Measurements from ENCODE around the gene CERT1.

The CERT1 gene

GRCh38 chr5:75524591-75524990, 13.2 kb upstream of the CERT1 start:
- no peaks in the 10 kb centered on the region for H3K27me3 ChIP-seq (ENCODE audit: insufficient read depth, low read length, poor library complexity)
- peaks cover 18% of the 10 kb centered on the region for H3K9me3 ChIP-seq (ENCODE audit: insufficient read depth, low read length, severe bottlenecking)
- H3K79me2 ChIP-seq (ENCODE audit: insufficient read depth, low read length), result peaks cover 96% of the 10 kb centered on the region
- TF ChIP-seq EZH2 (IDR thresholded peaks at IDR 0.05; ENCODE audit: borderline replicate concordance, low read depth, low read length, severe bottlenecking) (no peak), CTCF (IDR thresholded peaks at IDR 0.05; ENCODE audit: borderline replicate concordance, extremely low read depth, low read length, poor library complexity, severe bottlenecking) (no peak)
- ATAC-seq (ENCODE audit: insufficient read depth, low read depth) (no peak), DNase-seq (no peak)
- H4K20me1 ChIP-seq (ENCODE audit: insufficient read depth, low read length), result peaks cover 13% of the 10 kb centered on the region; the same call in 1 of the 2 replicates
- no peaks in the 10 kb centered on the region for H3K36me3 ChIP-seq (ENCODE audit: insufficient read depth, low read length)
- H2AFZ ChIP-seq (ENCODE audit: low read depth, low read length), result no peak overlapping the region
- H3K27ac ChIP-seq (ENCODE audit: low read length), result no peak overlapping the region
- H3K9ac ChIP-seq (ENCODE audit: low read depth, low read length), result no peak overlapping the region
- H3K4me3 ChIP-seq (ENCODE audit: low read depth in 1 of 2, low read length in 2 of 2), result no peak overlapping the region
- H3K4me1 ChIP-seq (ENCODE audit: insufficient read depth, low read length), result no peaks in the 10 kb centered on the region
- H3K4me2 ChIP-seq (ENCODE audit: insufficient read depth, low read length), result no peak overlapping the region

DNA sequence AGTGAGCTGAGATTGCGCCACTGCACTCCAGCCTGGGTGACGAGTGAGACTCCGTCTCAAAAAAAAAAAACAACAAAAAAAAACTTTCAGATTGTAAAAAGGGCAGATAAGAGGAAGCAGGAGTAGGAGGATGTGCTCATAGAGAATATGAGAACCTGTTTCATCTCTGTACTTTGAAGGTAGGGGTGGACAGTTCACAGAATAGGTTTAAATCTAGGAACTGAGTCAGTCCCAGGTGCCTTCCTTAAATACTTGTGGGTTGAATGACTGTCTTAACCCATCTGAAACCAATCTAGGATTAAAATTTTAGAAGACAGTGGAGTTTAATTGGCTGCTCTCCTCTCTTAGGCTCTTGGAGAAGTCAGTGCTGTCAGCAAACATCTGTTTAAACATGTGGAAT, 12.6 kb upstream of the CERT1 start:
- no peak for TF ChIP-seq CTCF (IDR thresholded peaks at IDR 0.05; ENCODE audit: borderline replicate concordance, extremely low read depth, low read length, poor library complexity, severe bottlenecking)
- H3K27me3 ChIP-seq (ENCODE audit: insufficient read depth, low read length, poor library complexity), result no peaks in the 10 kb centered on the region
- peaks cover 98% of the 10 kb centered on the region for H3K79me2 ChIP-seq (ENCODE audit: insufficient read depth, low read length)
- H3K9ac ChIP-seq (ENCODE audit: low read depth, low read length), result no peak overlapping the region
- DNase-seq, result no peak
- H3K4me1 ChIP-seq (ENCODE audit: insufficient read depth, low read length), result no peaks in the 10 kb centered on the region
- no peaks in the 10 kb centered on the region for H3K36me3 ChIP-seq (ENCODE audit: insufficient read depth, low read length)
- H2AFZ ChIP-seq (ENCODE audit: low read depth, low read length), result no peak overlapping the region
- peaks cover 21% of the 10 kb centered on the region for H3K9me3 ChIP-seq (ENCODE audit: insufficient read depth, low read length, severe bottlenecking)
- no peak overlapping the region for H3K4me2 ChIP-seq (ENCODE audit: insufficient read depth, low read length)
- no peak overlapping the region for H3K4me3 ChIP-seq (ENCODE audit: low read depth in 1 of 2, low read length in 2 of 2)
- ATAC-seq (ENCODE audit: insufficient read depth, low read depth), result 0 out of 3 replicates have a peak, but pooled peaks have one; percentile 22
- no peak overlapping the region for H3K27ac ChIP-seq (ENCODE audit: low read length)
- peaks cover 11% of the 10 kb centered on the region; the same call in 1 of the 2 replicates for H4K20me1 ChIP-seq (ENCODE audit: insufficient read depth, low read length)

GRCh38 chr5:75523275-75523674, 11.8 kb upstream of the CERT1 start:
- no peak for ATAC-seq (ENCODE audit: insufficient read depth, low read depth)

More at GRCh38 chr5:75523275-75523674, 11.8 kb upstream of the CERT1 start:
- Histone ChIP-seq H3K4me2 (ENCODE audit: insufficient read depth, low read length) (no peak overlapping the region), H4K20me1 (ENCODE audit: insufficient read depth, low read length) (peaks cover 10% of the 10 kb centered on the region; the same call in 1 of the 2 replicates), H3K79me2 (ENCODE audit: insufficient read depth, low read length) (peaks cover 98% of the 10 kb centered on the region), H3K9ac (ENCODE audit: low read depth, low read length) (no peak overlapping the region), H2AFZ (ENCODE audit: low read depth, low read length) (no peak overlapping the region), H3K27ac (ENCODE audit: low read length) (no peak overlapping the region), H3K36me3 (ENCODE audit: insufficient read depth, low read length) (no peaks in the 10 kb centered on the region), H3K4me3 (ENCODE audit: low read depth in 1 of 2, low read length in 2 of 2) (no peak overlapping the region), H3K4me1 (ENCODE audit: insufficient read depth, low read length) (no peaks in the 10 kb centered on the region), H3K27me3 (ENCODE audit: insufficient read depth, low read length, poor library complexity) (no peaks in the 10 kb centered on the region), H3K9me3 (ENCODE audit: insufficient read depth, low read length, severe bottlenecking) (peaks cover 21% of the 10 kb centered on the region)
- no peak for TF ChIP-seq EZH2 (IDR thresholded peaks at IDR 0.05; ENCODE audit: borderline replicate concordance, low read depth, low read length, severe bottlenecking)
- no peak for TF ChIP-seq CTCF (IDR thresholded peaks at IDR 0.05; ENCODE audit: borderline replicate concordance, extremely low read depth, low read length, poor library complexity, severe bottlenecking)
- DNase-seq, result no peak

Data from DND-41 (cell line).